Epidermal melanocyte (primary cell): ENCODE results near the gene SSH2.

Source experiments
- DNase-seq: peaks from one replicate; pipeline ENCODE4 v3.0.0; 2011; ENCODE audit warnings: low spot score; ENCODE audit not compliant: insufficient read length

SSH2 gene

GRCh38 chr17:29627951-29628350, 302.1 kb downstream of the SSH2 start:
- no peak for DNase-seq

DNA sequence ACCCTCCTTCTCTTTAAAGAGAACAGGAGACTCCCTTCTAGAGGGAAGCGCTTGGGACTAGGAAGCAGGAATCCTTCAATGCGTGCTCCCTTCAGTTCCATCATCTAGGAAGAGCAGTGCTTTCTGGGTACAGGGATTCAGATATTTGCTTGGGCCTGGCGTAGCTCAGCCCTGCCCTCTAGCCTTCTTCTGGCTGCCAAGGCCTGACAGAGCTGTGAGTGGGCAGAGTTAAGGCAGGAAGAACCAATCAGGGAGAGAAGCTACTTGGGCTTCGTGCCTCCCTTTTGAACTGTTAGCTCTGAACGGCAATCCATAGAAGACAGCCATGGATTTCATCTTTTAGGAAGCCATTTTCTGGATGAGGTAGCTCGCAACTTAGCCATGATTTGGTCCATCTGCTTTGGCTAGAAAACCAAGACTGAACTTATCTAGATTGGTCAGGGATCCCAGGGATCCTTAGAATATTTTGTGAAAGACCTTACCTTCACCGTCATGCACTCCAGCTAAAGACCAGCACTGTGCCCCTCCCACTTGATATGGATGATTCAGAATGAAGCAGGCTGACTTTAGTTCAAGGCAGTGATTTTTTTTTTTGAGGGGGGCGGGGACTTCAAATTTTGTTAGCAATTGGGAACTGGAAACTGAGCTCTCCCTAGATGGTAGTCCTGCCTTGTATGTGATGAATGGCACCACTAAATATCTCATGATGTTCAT, 304.8 kb downstream of the SSH2 start:
- no peak for DNase-seq

GRCh38 chr17:29624586-29624985, 305.4 kb downstream of the SSH2 start:
- no peak for DNase-seq

- no peak for DNase-seq
These were observed 306.8 kb downstream of the SSH2 start for GRCh38 chr17:29623283-29623647.

DNA sequence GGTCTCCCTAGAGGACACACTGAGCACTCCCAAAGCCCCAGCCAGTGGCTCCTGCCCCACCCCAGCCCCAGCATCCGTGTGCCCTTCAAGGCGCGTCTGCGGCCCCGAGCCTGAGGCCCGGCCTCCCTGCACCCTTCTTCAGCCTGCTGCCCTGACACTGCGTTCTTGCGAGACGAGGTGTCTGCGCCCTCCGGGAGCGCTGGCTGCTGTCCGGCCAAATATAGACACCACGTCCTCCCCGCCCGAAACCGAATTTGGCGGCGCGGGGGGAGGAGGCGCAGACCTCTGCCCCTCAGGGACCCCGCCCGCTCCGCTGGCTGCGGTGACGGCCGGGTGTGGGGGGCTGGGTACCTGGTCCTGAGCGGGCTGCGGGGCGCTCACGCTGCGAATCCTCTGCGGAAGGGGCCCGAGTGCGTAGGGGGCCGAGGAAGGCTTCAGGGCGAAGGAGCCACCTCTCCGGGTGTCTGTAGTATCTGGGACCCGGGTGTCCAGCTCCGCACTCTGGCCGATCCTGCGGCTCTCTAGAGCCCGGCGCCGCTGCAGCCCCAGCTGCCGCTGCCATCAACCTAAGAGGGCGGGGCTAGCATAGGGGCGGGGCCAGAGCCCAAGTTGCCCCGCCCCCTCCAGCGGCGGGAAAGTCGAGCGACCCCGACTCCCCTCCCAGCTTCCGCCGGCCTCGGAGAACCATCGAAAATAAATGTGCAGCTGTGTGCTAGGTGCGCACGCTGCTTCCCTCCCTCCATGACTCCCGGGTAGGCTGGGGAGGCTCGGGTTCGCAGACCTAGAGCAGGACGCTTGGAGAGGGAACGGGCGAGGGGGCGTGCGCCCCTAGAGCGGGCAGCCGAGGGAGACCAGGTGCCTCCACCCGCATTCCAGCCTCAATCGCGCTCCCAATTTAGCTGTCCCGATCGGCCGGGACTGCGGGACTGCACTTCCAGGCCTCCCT, 307.4 kb downstream of the SSH2 start, which contains the start of gene CORO6:
CORO6 (minus strand) TSS at position 576 of the 946 bp plus-strand sequence. CDS start 1,491 bp downstream, outside the sequence.
- peak; percentile 45 for DNase-seq

GRCh38 chr17:29621751-29622194, 308.3 kb downstream of the SSH2 start:
- DNase-seq: no peak

- no peak for DNase-seq
These were observed 309.1 kb downstream of the SSH2 start for GRCh38 chr17:29620779-29621500.

GRCh38 chr17:29620271-29620670, 309.8 kb downstream of the SSH2 start:
- no peak for DNase-seq

DNA sequence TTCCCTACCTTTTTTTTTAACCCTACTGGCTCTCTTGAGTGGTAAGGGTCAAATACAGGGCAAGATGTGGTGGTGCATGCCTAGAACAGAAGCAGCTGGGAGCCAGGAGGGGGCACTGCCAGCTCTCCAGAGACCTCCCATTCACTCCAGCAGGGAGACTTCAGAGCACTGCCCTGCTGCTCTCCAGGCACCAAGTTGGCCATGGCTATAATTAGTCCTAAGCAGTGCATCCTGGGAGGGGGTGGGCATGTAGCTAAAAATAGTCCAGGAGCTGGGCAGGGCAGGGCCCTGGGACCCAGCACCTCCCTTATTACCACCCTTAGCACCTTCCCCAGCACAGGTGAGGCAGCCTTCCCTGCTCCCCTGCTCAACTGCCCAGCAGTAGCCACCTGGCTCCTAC, 310.8 kb downstream of the SSH2 start:
- DNase-seq: no peak

DNA sequence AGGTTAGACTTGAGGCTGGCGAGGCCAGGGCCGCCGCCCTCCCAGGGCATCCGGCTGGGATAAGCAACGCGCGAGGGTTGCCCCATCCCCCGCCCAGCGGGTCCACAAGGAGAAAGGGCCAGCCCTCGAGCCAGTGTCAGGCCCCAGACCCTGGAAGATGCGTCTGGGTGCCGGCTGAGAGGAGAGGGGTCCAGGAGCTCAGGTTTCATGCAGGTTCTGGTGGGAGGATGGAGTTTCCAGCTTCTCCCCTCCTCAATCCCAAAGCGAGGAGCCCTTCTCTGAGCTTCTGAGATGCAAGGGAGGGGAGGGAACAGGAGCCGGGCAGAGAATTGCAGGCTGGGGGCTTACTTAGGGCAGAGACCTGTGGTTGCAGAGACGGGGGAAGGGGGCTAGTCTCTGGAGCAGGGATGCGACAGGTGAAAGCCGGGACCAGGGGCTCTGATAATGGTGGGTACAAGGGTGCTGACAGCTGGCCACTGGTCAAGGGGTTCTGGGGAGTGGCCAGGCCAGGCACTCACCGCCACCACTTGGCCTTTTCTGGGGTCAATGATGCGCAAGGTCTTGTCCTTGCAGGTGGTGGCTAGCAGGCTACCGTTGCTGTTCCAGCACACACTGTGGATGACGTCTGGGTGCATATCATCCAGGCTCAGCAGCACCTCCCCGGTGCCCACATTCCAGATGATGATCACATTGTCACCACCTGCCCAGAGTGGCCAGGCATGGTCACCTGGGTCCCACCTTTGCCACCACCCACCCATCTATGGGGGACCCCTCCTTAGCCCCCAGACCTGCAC, 311.6 kb downstream of the SSH2 start:
- no peak for DNase-seq

- DNase-seq: peak; percentile 73
These were observed 312.4 kb downstream of the SSH2 start for GRCh38 chr17:29617481-29618271.

GRCh38 chr17:29617125-29617480, 312.9 kb downstream of the SSH2 start:
- DNase-seq: peak; percentile 68

DNA sequence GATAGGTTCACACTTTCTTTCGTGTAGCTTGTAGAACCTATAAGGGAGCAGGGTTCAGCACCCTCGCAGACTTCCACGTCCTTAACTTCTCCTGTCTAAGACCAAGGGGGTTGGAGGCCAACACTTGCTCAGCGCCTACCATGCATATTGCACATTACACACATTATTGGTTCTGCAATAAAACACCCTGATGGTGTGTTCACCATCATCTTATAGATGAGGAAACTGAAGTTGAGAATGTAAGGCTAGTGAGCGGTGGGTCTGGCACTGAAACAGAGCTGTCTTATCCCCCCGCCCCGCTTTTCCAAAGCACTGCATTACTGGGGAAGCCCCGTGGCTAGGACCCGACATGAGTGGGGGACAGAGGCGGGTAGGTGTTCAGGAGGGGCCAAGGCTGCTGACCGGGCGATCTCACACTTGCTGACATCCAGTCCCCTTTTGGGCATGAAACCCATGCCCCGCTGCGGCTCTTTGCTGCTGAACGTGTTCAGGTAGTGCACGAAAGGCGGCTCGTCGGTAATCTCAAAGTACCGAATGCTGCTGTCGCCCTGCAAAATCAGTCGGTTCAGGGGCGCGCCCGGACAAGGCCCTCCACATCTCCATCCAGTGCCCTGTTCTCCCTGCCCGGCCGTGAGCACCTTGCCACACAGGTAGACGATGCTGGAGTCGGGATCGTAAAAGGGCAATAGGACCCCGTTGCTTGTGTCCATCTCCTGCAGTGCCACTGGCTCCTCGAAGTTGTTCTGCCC, 313.6 kb downstream of the SSH2 start:
- DNase-seq: no peak

GRCh38 chr17:29615492-29616299, 314.3 kb downstream of the SSH2 start:
- peak; percentile 81 for DNase-seq

DNA sequence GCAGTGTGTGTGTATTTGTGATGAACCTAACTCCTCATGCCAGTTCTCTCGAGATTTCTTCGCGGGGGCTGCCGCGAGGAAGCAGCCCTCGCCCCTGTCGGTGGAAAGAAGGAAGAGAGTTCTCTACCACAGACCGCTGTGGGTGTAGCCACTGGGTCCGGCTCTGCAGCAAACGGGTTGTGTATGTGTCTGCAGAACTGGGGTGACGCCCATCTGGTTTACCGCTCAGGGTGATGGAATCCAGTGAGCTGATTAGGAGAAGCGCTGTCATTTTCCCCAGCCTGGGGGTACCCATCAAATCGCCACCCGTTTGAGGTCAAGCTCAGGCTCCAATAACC, 315.0 kb downstream of the SSH2 start:
- DNase-seq: no peak

DNA sequence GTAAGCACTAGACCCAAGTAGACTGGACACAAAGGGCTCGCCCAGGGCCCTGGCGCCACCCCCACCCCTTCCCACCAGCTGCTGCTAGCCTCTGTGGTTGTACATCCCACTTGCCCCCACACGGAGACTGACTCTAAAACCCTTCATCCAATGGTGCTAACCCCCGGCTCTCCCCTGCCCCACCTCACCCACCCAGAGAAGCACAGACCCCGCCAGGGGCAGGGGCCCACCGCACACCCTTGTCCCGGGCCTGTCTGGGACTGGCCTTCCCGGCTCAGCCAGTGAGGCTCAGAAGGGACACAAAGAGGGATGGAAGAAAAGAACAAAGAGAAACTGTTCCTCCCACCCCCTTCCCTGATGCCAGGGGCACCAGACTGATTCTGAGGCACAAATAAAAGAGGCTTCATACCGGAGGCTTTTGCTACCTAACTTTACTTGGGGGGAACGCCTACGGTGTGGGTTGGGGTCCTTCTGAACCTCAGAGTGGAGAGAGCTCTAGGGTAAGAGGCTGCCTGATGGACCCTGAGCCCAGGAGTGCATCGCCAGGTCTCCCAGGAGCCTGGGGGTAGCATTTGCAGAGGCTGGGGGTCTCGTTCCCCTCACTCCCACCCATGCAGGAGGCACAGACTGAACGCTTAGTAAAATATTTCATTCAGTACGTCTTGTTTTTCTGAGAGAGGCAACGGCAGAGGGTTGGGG, 315.5 kb downstream of the SSH2 start:
- no peak for DNase-seq

DNA sequence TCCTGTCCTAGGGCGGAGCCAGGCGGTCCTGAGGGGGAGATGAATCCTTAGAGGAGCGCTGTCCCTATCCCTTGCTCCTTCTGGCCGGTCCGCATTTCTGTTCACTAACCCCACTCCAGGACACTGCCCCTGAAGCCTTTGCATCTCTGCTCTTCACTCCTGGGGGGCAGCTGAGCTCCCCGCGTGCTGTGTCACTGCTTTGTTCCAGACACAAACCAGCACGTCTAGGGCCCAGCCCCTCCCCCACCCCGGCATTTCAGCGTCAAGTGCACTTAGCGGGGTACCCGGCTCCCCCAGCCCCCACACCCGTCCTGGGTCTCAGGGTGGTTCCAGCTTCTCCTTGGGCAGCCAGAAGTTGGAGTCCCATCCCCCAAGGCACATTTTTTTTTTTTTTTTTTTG, 316.2 kb downstream of the SSH2 start:
- DNase-seq: no peak

DNA sequence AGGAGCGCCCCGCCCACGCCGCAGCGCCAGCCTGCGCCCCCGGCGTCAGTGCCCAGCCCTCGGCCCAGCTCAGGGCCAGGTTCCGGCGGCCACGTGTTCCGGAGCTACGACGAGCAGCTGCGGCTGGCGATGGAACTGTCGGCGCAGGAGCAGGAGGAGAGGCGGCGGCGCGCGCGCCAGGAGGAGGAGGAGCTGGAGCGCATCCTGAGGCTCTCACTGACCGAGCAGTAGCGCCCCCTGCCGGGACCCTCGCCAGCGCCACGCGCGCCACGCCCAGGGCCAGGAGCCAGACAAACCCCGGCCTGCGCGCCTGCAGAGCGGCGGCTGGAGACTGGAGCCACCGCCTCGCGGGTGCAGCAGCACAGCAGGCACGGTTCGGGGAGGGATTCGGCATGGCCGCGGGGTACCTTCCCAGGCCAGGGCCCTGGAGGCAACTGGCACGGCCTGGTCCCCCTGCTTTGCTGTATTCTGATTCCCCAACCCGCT, 316.6 kb downstream of the SSH2 start:
- peak; percentile 60 for DNase-seq
